Measurements from ENCODE around the gene CD8B. TPM values are rescaled to one million over a fixed set of nuclear protein-coding genes. Genes with fewer than 3 reads are reported as not detected.
A peak's percentile ranks its signal among the peaks of the same experiment; 100 is the strongest.
"Not testable (repeated sequence)": the region's sequence is repeated elsewhere in the genome, so short reads cannot be mapped to it uniquely, and the experiment has no call there.

Gene CD8B
- total RNA-seq, 5 donors from 2014 or later (not counting 1 experiment from before 2014, with no cell fraction given): 50.8 to 206 (median 117) TPM

- H3K9me3 ChIP-seq; H3K27ac ChIP-seq (ENCODE audit: low read length); ATAC-seq (replicated peaks in 1 of 4); H3K27me3 ChIP-seq (replicated peaks in 1 of 2; ENCODE audit: control insufficient read depth in 2 of 2, extremely low read depth in 1 of 2, insufficient read depth in 2 of 2, low read length in 1 of 2); H3K9me3 Mint-ChIP-seq; H3K4me3 ChIP-seq (ENCODE audit: control insufficient read depth in 1 of 2, extremely low read depth in 1 of 2, low read length in 1 of 2); H3K27me3 Mint-ChIP-seq; H3K36me3 ChIP-seq (ENCODE audit: control insufficient read depth in 2 of 2, extremely low read depth in 1 of 2, insufficient read depth in 1 of 2, low read length in 1 of 2); H3K36me3 Mint-ChIP-seq; POLR2A ChIA-PET; DNase-seq; CTCF ChIA-PET: not testable (repeated sequence)
- Mint-ChIP-seq H3K4me1 (peaks cover 28 to 52% (median 37%) of the 10 kb centered on the region in 3 donors), H3K27ac (peak overlapping the region; percentile 36 to 75), H3K4me3 (peak overlapping the region in 1 of 3 donors; percentile 37)
- 78% methylated on average over 1 of the region's 7 CpGs for WGBS (ENCODE audit: insufficient coverage)
- peaks cover 8 to 72% of the 10 kb centered on the region in 2 experiments for H3K4me1 ChIP-seq (ENCODE audit: control insufficient read depth in 1 of 2, extremely low read depth in 1 of 2, insufficient read depth in 2 of 2, low read length in 2 of 2)
These were observed 22.2 kb downstream of the CD8B start for GRCh38 chr2:86839455-86839854.

- peaks cover 8 to 68% of the 10 kb centered on the region in 2 experiments for H3K4me1 ChIP-seq (ENCODE audit: control insufficient read depth in 1 of 2, extremely low read depth in 1 of 2, insufficient read depth in 2 of 2, low read length in 2 of 2)
- no CpG with 5 or more reads among the region's 7 CpGs for WGBS (ENCODE audit: insufficient coverage)
- CTCF ChIA-PET: not testable (repeated sequence)
These were observed 24.0 kb downstream of the CD8B start for GRCh38 chr2:86837714-86838113.

GRCh38 chr2:86836915-86837695 lies 24.6 kb downstream of the CD8B start:
- POLR2A ChIA-PET; H3K9me3 ChIP-seq; H3K4me3 ChIP-seq (ENCODE audit: control insufficient read depth in 1 of 2, extremely low read depth in 1 of 2, low read length in 1 of 2); H3K27me3 ChIP-seq (replicated peaks in 1 of 2; ENCODE audit: control insufficient read depth in 2 of 2, extremely low read depth in 1 of 2, insufficient read depth in 2 of 2, low read length in 1 of 2); H3K36me3 Mint-ChIP-seq; H3K36me3 ChIP-seq (ENCODE audit: control insufficient read depth in 2 of 2, extremely low read depth in 1 of 2, insufficient read depth in 1 of 2, low read length in 1 of 2); H3K27me3 Mint-ChIP-seq; H3K9me3 Mint-ChIP-seq; CTCF ChIA-PET: not testable (repeated sequence)
- H3K4me1 ChIP-seq (ENCODE audit: control insufficient read depth in 1 of 2, extremely low read depth in 1 of 2, insufficient read depth in 2 of 2, low read length in 2 of 2): peaks cover 6 to 65% of the 10 kb centered on the region in 2 experiments
- DNase-seq (peak in 4 of 35 experiments; percentile 34 to 54 (median 38)), ATAC-seq (replicated peaks in 1 of 4) (peak; percentile 45 to 60 (median 58))
- Mint-ChIP-seq H3K4me1 (peaks cover 18 to 48% (median 19%) of the 10 kb centered on the region in 3 donors), H3K4me3 (peak overlapping the region; percentile 31 to 67 (median 39)), H3K27ac (peak overlapping the region; percentile 66 to 85)
- peak overlapping the region; percentile 52 for H3K27ac ChIP-seq (ENCODE audit: low read length)
- WGBS (ENCODE audit: insufficient coverage): 10% methylated on average over 5 of the region's 19 CpGs

More at GRCh38 chr2:86837714-86838113, 24.0 kb downstream of the CD8B start:
- H3K27me3 Mint-ChIP-seq; POLR2A ChIA-PET; H3K9me3 ChIP-seq; H3K27ac ChIP-seq (ENCODE audit: low read length); DNase-seq; H3K27me3 ChIP-seq (replicated peaks in 1 of 2; ENCODE audit: control insufficient read depth in 2 of 2, extremely low read depth in 1 of 2, insufficient read depth in 2 of 2, low read length in 1 of 2); H3K36me3 ChIP-seq (ENCODE audit: control insufficient read depth in 2 of 2, extremely low read depth in 1 of 2, insufficient read depth in 1 of 2, low read length in 1 of 2); H3K9me3 Mint-ChIP-seq; H3K36me3 Mint-ChIP-seq; H3K4me3 ChIP-seq (ENCODE audit: control insufficient read depth in 1 of 2, extremely low read depth in 1 of 2, low read length in 1 of 2): not testable (repeated sequence)
- peak in 2 of 4 experiments; percentile 8 to 20 for ATAC-seq (replicated peaks in 1 of 4)
- peaks cover 23 to 53% (median 25%) of the 10 kb centered on the region in 3 donors for H3K4me1 Mint-ChIP-seq
- peak overlapping the region in 2 of 3 donors; percentile 13 to 67 for H3K4me3 Mint-ChIP-seq
- H3K27ac Mint-ChIP-seq: peak overlapping the region; percentile 61 to 71

- H3K36me3 Mint-ChIP-seq; H3K36me3 ChIP-seq (ENCODE audit: control insufficient read depth in 2 of 2, extremely low read depth in 1 of 2, insufficient read depth in 1 of 2, low read length in 1 of 2); POLR2A ChIA-PET; DNase-seq; CTCF ChIA-PET; H3K27me3 Mint-ChIP-seq; H3K9me3 ChIP-seq; H3K27me3 ChIP-seq (replicated peaks in 1 of 2; ENCODE audit: control insufficient read depth in 2 of 2, extremely low read depth in 1 of 2, insufficient read depth in 2 of 2, low read length in 1 of 2); H3K27ac ChIP-seq (ENCODE audit: low read length); H3K9me3 Mint-ChIP-seq; H3K4me3 Mint-ChIP-seq; H3K4me3 ChIP-seq (ENCODE audit: control insufficient read depth in 1 of 2, extremely low read depth in 1 of 2, low read length in 1 of 2): not testable (repeated sequence)
- peaks cover 6 to 55% of the 10 kb centered on the region in 2 experiments for H3K4me1 ChIP-seq (ENCODE audit: control insufficient read depth in 1 of 2, extremely low read depth in 1 of 2, insufficient read depth in 2 of 2, low read length in 2 of 2)
- Mint-ChIP-seq H3K27ac (peak overlapping the region in 1 of 2 donors; percentile 86), H3K4me1 (peaks cover 18 to 44% (median 24%) of the 10 kb centered on the region in 3 donors)
- ATAC-seq (replicated peaks in 1 of 4): peak; percentile 18 to 69 (median 50)
- WGBS (ENCODE audit: insufficient coverage): no CpG with 5 or more reads among the region's 4 CpGs
These were observed 26.2 kb downstream of the CD8B start for GRCh38 chr2:86835548-86835889.

GRCh38 chr2:86833315-86833714 lies 28.4 kb downstream of the CD8B start:
- Histone ChIP-seq H3K36me3 (ENCODE audit: control insufficient read depth in 2 of 2, extremely low read depth in 1 of 2, insufficient read depth in 1 of 2, low read length in 1 of 2) (no peaks in the 10 kb centered on the region), H3K9me3 (no peaks in the 10 kb centered on the region), H3K27ac (ENCODE audit: low read length) (no peak overlapping the region), H3K4me3 (ENCODE audit: control insufficient read depth in 1 of 2, extremely low read depth in 1 of 2, low read length in 1 of 2) (no peak overlapping the region), H3K4me1 (ENCODE audit: control insufficient read depth in 1 of 2, extremely low read depth in 1 of 2, insufficient read depth in 2 of 2, low read length in 2 of 2) (peaks cover 10 to 55% of the 10 kb centered on the region in 2 experiments), H3K27me3 (replicated peaks in 1 of 2; ENCODE audit: control insufficient read depth in 2 of 2, extremely low read depth in 1 of 2, insufficient read depth in 2 of 2, low read length in 1 of 2) (no peaks in the 10 kb centered on the region)
- CTCF ChIA-PET: no interaction called here
- no CpG with 5 or more reads among the region's 10 CpGs for WGBS (ENCODE audit: insufficient coverage)
- DNase-seq: no peak
- H3K36me3 Mint-ChIP-seq: no peaks in the 10 kb centered on the region
- peak overlapping the region in 1 of 3 donors; percentile 38 for H3K4me3 Mint-ChIP-seq
- no peaks in the 10 kb centered on the region for H3K9me3 Mint-ChIP-seq
- no peak for ATAC-seq (replicated peaks in 1 of 4)
- POLR2A ChIA-PET: no interaction called here
- H3K27me3 Mint-ChIP-seq: peaks cover 0 to 1% of the 10 kb centered on the region in 2 donors
- H3K27ac Mint-ChIP-seq: peak overlapping the region; percentile 61 to 88
- H3K4me1 Mint-ChIP-seq: peaks cover 21 to 48% (median 33%) of the 10 kb centered on the region in 3 donors

- Mint-ChIP-seq H3K4me3 (peak overlapping the region in 2 of 3 donors; percentile 10 to 38), H3K27ac (peak overlapping the region; percentile 68 to 88), H3K9me3 (no peaks in the 10 kb centered on the region), H3K36me3 (no peaks in the 10 kb centered on the region), H3K4me1 (peaks cover 22 to 50% (median 37%) of the 10 kb centered on the region in 3 donors), H3K27me3 (peaks cover 0 to 1% of the 10 kb centered on the region in 2 donors)
- no peaks in the 10 kb centered on the region for H3K9me3 ChIP-seq
- no peak for DNase-seq
- peak in 1 of 4 experiments; percentile 12 for ATAC-seq (replicated peaks in 1 of 4)
- WGBS (ENCODE audit: insufficient coverage): 80% methylated on average over 1 of the region's 7 CpGs
- no peaks in the 10 kb centered on the region for H3K27me3 ChIP-seq (replicated peaks in 1 of 2; ENCODE audit: control insufficient read depth in 2 of 2, extremely low read depth in 1 of 2, insufficient read depth in 2 of 2, low read length in 1 of 2)
- ChIA-PET CTCF (interaction anchor here (0.6 to 0.7 kb wide), 2 partner anchors 519 to 719 kb away, joined by 3 to 6 read pairs; no protein-coding TSS in a partner anchor), POLR2A (no interaction called here)
- H3K27ac ChIP-seq (ENCODE audit: low read length): no peak overlapping the region
- no peaks in the 10 kb centered on the region for H3K36me3 ChIP-seq (ENCODE audit: control insufficient read depth in 2 of 2, extremely low read depth in 1 of 2, insufficient read depth in 1 of 2, low read length in 1 of 2)
- H3K4me1 ChIP-seq (ENCODE audit: control insufficient read depth in 1 of 2, extremely low read depth in 1 of 2, insufficient read depth in 2 of 2, low read length in 2 of 2): peaks cover 17 to 58% of the 10 kb centered on the region in 2 experiments
- no peak overlapping the region for H3K4me3 ChIP-seq (ENCODE audit: control insufficient read depth in 1 of 2, extremely low read depth in 1 of 2, low read length in 1 of 2)
These were observed 29.2 kb downstream of the CD8B start for GRCh38 chr2:86832334-86833096.

Data from T-cell (primary cell).